Measurements from ENCODE around the gene MEOX2. TPM values are rescaled to one million over a fixed set of nuclear protein-coding genes. Genes with fewer than 3 reads are reported as not detected.
A peak's percentile ranks its signal among the peaks of the same experiment; 100 is the strongest.

MEOX2 gene
- total RNA-seq = 58.7 TPM
- polyA plus RNA-seq (ENCODE audit: insufficient read depth in 1 of 8, insufficient read length in 8 of 8, low replicate concordance in 1 of 8) = 100 to 1,000 TPM in 2 of 8 donors, 10 to 100 TPM in 6; 42.8 to 125 (median 68.8) TPM
- long read RNA-seq, donor 1, transcript MEOX2-201 (3 exons, 2,500 nt) = major isoform, 12 of 12 reads
- long read RNA-seq, donor 1, partial matches to known transcripts = 0 of 12 reads
- long read RNA-seq, donor 1, other reads (novel, unspliced or antisense) = 0 of 12 reads
- long read RNA-seq, donor 2 = 0 reads
- long read RNA-seq, donor 3, transcript MEOX2-201 (3 exons, 2,500 nt) = major isoform, 16 of 23 reads
- long read RNA-seq, donor 3, partial matches to known transcripts = 7 of 23 reads
- long read RNA-seq, donor 3, other reads (novel, unspliced or antisense) = 0 of 23 reads
- long read RNA-seq, donor 4, transcript MEOX2-201 (3 exons, 2,500 nt) = major isoform, 9 of 18 reads
- long read RNA-seq, donor 4, partial matches to known transcripts = 9 of 18 reads
- long read RNA-seq, donor 4, other reads (novel, unspliced or antisense) = 0 of 18 reads
- long read RNA-seq, donor 5, transcript MEOX2-201 (3 exons, 2,500 nt) = major isoform, 76 of 119 reads
- long read RNA-seq, donor 5, partial matches to known transcripts = 43 of 119 reads
- long read RNA-seq, donor 5, other reads (novel, unspliced or antisense) = 0 of 119 reads
- long read RNA-seq, donor 6, transcript MEOX2-201 (3 exons, 2,500 nt) = major isoform, 18 of 26 reads
- long read RNA-seq, donor 6, partial matches to known transcripts = 8 of 26 reads
- long read RNA-seq, donor 6, other reads (novel, unspliced or antisense) = 0 of 26 reads
- long read RNA-seq, donor 7, transcript MEOX2-201 (3 exons, 2,500 nt) = major isoform, 33 of 41 reads
- long read RNA-seq, donor 7, partial matches to known transcripts = 8 of 41 reads
- long read RNA-seq, donor 7, other reads (novel, unspliced or antisense) = 0 of 41 reads
- long read RNA-seq, donor 8, transcript MEOX2-201 (3 exons, 2,500 nt) = major isoform, 37 of 54 reads
- long read RNA-seq, donor 8, partial matches to known transcripts = 17 of 54 reads
- long read RNA-seq, donor 8, other reads (novel, unspliced or antisense) = 0 of 54 reads
- long read RNA-seq, donor 9, transcript MEOX2-201 (3 exons, 2,500 nt) = major isoform, 13 of 38 reads
- long read RNA-seq, donor 9, partial matches to known transcripts = 25 of 38 reads
- long read RNA-seq, donor 9, other reads (novel, unspliced or antisense) = 0 of 38 reads
- long read RNA-seq, donor 10, transcript MEOX2-201 (3 exons, 2,500 nt) = major isoform, 42 of 74 reads
- long read RNA-seq, donor 10, partial matches to known transcripts = 32 of 74 reads
- long read RNA-seq, donor 10, other reads (novel, unspliced or antisense) = 0 of 74 reads
- long read RNA-seq, donor 11, transcript MEOX2-201 (3 exons, 2,500 nt) = major isoform, 17 of 28 reads
- long read RNA-seq, donor 11, partial matches to known transcripts = 11 of 28 reads
- long read RNA-seq, donor 11, other reads (novel, unspliced or antisense) = 0 of 28 reads

DNA sequence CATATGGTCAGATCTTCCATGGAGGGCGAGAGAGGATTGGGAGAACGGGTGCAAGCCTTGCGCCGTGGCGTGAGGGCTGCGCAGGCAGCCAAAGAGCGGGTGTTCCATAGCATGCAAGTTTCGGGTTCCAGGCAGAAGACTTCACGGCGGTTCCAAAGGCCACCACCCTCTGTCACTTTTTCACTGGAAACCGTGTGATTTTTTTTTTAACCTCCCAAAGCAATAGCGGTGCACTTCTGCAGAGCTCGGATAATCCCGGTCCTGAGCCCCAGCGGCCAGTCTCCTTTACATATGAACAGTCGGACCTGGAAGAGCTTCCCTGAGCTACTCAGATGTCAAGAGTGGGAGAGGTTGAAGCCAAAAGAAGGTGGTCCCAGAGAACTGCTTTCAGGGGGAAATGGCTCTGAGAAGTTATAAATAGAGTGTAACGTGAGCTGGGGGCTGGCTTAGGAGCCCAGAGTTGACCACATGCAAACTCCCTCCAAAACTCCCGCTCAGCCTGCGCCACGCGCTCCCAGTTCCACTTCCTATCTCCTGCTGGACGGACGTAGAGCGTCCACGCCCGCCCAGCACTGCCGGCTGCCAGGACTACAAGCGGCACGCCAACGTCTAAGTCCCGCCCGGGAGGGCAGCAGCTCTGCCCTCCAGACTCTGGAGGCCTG, at the start of gene MEOX2:
TSS of gene MEOX2 (minus strand) at position 389 of the 662 bp plus-strand sequence. CDS start at position 108, 281 bp downstream.
- peak within 1 kb of the TSS; percentile 95 for H3K27ac ChIP-seq (ENCODE audit: low read length)
- peaks cover 39% of the 10 kb centered on the region for H3K27me3 ChIP-seq (ENCODE audit: control insufficient read depth, insufficient read depth, low read length)
- H3K36me3 ChIP-seq (ENCODE audit: control insufficient read depth, insufficient read depth, low read length) = no peaks in the 10 kb centered on the region
- DNase-seq = peak; percentile 100
- WGBS (ENCODE audit: insufficient coverage) = 0% methylated on average over 25 of the region's 32 CpGs
- H3K4me3 ChIP-seq (ENCODE audit: low read length) = peak within 1 kb of the TSS; percentile 77
- no peaks in the 10 kb centered on the region for H3K9me3 ChIP-seq (replicated peaks; ENCODE audit: control insufficient read depth, low read depth, low read length)
- H3K4me1 ChIP-seq (ENCODE audit: control insufficient read depth, insufficient read depth, low read length) = peaks cover 20% of the 10 kb centered on the region

DNA sequence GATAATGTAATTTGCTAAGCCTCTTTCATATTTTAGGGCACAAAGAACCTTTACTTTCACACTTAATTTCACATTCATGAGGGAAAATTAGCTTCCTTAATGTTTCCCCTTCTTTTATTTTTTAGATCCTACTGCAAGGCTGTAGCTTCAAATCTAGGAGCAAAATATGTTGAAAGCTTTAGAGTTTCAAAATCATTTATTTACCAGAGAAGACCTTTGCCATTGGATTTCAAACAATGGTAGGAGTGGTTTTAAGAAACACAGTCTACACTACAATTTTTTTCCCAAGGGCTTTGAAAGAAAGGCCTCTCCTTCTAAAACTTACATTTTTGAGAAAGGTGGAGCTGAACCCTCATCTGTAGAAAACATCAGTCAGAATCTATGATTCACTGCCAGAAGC, 43.3 kb upstream of the MEOX2 start:
- no peaks in the 10 kb centered on the region for H3K4me1 ChIP-seq (ENCODE audit: control insufficient read depth, insufficient read depth, low read length)
- no peak overlapping the region for H3K4me3 ChIP-seq (ENCODE audit: low read length)
- no peaks in the 10 kb centered on the region for H3K27me3 ChIP-seq (ENCODE audit: control insufficient read depth, insufficient read depth, low read length)
- no peak overlapping the region for H3K27ac ChIP-seq (ENCODE audit: low read length)
- no peaks in the 10 kb centered on the region for H3K9me3 ChIP-seq (replicated peaks; ENCODE audit: control insufficient read depth, low read depth, low read length)
- no peak for DNase-seq
- H3K36me3 ChIP-seq (ENCODE audit: control insufficient read depth, insufficient read depth, low read length) = no peaks in the 10 kb centered on the region

DNA sequence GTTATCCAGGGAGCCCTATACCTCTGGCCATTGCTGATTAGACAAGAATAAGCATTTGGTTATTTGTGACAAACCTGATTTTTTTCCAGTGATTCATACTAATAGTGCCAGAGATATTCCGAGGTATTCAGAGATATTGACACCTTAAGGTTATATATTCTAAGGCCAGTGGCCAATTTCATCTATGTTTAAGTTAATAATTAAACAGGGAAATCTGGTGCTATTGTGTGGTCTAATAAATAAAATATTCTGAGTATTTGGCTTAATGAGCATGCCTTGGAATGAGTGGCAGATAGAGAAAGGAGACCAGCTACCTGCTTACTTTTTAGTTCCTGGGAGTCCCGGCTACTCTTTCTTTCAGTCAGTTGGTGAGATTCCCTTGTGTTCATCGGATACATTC, 38.6 kb upstream of the MEOX2 start:
- DNase-seq = no peak
- H3K4me1 ChIP-seq (ENCODE audit: control insufficient read depth, insufficient read depth, low read length) = peaks cover 4% of the 10 kb centered on the region
- no CpG with 5 or more reads among the region's 3 CpGs for WGBS (ENCODE audit: insufficient coverage)

DNA sequence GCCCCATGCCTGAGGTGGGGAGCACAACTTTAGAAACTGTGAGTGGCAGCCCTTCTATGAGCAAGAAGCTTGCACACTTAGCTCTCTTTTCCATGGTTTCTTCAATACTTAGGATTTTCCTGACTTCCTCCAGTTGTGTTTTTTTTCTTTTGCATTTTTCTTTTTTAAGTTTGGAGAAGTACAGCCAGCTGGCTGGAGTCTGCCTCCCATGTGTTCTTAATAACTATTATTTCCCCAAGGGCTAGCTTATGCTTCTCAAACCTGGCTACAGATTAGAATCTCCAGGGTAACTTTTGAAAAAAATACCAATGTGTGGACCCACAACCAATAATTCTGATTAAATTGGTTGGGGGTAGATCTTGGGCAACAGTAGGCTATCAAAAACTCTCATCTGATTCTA, 37.4 kb upstream of the MEOX2 start:
- H3K36me3 ChIP-seq (ENCODE audit: control insufficient read depth, insufficient read depth, low read length) = no peaks in the 10 kb centered on the region
- peak overlapping the region; percentile 50 for H3K27ac ChIP-seq (ENCODE audit: low read length)
- H3K9me3 ChIP-seq (replicated peaks; ENCODE audit: control insufficient read depth, low read depth, low read length) = no peaks in the 10 kb centered on the region
- DNase-seq = peak; percentile 80
- H3K4me1 ChIP-seq (ENCODE audit: control insufficient read depth, insufficient read depth, low read length) = peaks cover 4% of the 10 kb centered on the region
- no peak overlapping the region for H3K4me3 ChIP-seq (ENCODE audit: low read length)
- H3K27me3 ChIP-seq (ENCODE audit: control insufficient read depth, insufficient read depth, low read length) = no peaks in the 10 kb centered on the region

More for the DNA sequence above, 38.6 kb upstream of the MEOX2 start:
- no peak overlapping the region for H3K27ac ChIP-seq (ENCODE audit: low read length)
- H3K4me3 ChIP-seq (ENCODE audit: low read length) = no peak overlapping the region
- H3K36me3 ChIP-seq (ENCODE audit: control insufficient read depth, insufficient read depth, low read length) = no peaks in the 10 kb centered on the region
- H3K27me3 ChIP-seq (ENCODE audit: control insufficient read depth, insufficient read depth, low read length) = no peaks in the 10 kb centered on the region
- H3K9me3 ChIP-seq (replicated peaks; ENCODE audit: control insufficient read depth, low read depth, low read length) = no peaks in the 10 kb centered on the region

DNA sequence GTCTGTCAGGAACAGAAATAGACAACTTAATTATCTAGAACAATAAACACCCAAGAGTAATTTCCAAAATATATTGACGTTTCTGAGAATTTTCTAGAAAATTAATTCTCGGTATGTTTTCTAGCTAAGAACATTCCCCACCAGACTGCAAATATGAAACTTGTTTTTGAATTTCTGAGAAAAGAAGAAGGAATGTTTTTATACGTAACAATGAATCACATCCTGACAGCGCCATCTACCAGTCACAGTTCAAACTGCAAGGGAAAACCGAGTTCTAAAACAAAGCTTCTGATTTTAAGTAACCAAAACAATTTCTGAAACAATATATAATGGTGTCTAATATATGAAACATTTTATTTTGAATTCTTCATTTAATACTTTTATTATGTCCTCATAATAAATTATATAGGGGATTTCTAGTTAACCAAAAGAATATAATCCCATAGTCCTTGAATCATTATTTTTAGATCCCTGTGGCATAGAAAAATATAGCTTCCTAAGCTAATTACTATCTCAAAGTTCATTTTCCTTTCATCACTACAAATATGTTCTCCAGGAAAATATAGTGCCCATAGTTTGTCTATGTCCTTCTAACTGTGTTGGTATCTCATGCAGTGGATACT, 34.5 kb upstream of the MEOX2 start:
- Histone ChIP-seq H3K27me3 (ENCODE audit: control insufficient read depth, insufficient read depth, low read length) (no peaks in the 10 kb centered on the region), H3K36me3 (ENCODE audit: control insufficient read depth, insufficient read depth, low read length) (no peaks in the 10 kb centered on the region), H3K27ac (ENCODE audit: low read length) (no peak overlapping the region), H3K9me3 (replicated peaks; ENCODE audit: control insufficient read depth, low read depth, low read length) (no peaks in the 10 kb centered on the region), H3K4me1 (ENCODE audit: control insufficient read depth, insufficient read depth, low read length) (peaks cover 4% of the 10 kb centered on the region), H3K4me3 (ENCODE audit: low read length) (no peak overlapping the region)
- whole genome bisulfite sequencing (ENCODE audit: insufficient coverage) = no CpG with 5 or more reads among the region's 5 CpGs
- DNase-seq = no peak

DNA sequence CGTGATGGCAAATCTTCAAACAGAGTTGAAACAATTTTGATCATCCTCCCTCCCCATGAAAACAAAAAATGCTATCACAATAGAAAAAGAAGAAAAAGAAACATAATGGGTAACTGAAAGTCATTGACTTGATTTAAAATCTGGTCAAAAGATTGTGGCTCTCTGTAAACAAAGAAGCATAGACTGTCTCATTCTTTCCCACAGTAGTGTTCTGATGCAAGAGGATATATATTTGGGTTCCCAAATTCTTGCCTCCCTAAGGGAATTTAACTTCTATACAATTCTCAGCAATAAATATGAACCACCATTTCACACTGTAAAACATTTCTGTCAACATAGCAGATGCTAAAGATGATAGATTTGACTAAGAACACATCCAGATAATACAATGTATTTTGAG, 32.8 kb upstream of the MEOX2 start:
- no peak overlapping the region for H3K27ac ChIP-seq (ENCODE audit: low read length)
- H3K9me3 ChIP-seq (replicated peaks; ENCODE audit: control insufficient read depth, low read depth, low read length) = no peaks in the 10 kb centered on the region
- H3K4me1 ChIP-seq (ENCODE audit: control insufficient read depth, insufficient read depth, low read length) = peaks cover 4% of the 10 kb centered on the region
- no peak overlapping the region for H3K4me3 ChIP-seq (ENCODE audit: low read length)
- no peaks in the 10 kb centered on the region for H3K36me3 ChIP-seq (ENCODE audit: control insufficient read depth, insufficient read depth, low read length)
- no peaks in the 10 kb centered on the region for H3K27me3 ChIP-seq (ENCODE audit: control insufficient read depth, insufficient read depth, low read length)
- peak; percentile 76 for DNase-seq
- no CpG with 5 or more reads among the region's 1 CpG for WGBS (ENCODE audit: insufficient coverage)

DNA sequence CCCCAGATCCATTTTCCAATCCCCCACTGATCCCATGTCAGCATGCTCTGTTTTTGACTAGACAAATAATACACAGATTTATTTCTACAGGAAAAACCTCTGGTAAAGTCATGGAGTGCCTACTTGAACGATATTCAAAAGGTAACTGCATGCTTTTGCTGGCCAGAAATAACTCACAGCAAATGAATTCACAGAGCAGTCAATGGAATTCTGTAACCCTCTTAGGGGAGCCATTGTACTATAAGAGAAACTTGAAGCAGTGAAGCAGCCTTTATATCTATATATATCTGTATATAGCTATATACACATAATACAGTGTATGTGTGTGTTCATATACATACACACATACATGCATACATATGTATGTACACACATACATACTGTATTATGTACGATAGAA, 29.0 kb upstream of the MEOX2 start:
- WGBS (ENCODE audit: insufficient coverage) = no CpG with 5 or more reads among the region's 2 CpGs

DNA sequence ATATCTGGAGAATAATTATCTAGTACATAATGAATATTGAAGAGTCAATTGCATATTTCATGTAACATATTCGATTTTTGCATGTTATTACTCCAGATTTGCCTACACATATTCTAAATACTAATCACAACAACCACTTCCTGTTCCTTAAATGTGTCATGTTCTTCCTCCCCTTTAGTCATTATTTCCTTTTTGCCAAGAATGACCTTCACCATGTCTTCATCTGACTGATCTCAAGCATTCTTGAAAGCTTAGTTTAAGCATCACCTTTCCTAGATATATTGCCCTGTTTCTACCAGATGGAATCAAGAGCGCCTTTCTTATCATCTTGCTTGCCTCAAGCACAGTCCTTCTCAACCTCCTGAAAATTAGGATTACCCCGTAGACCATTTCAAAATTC, 23.5 kb upstream of the MEOX2 start:
- Histone ChIP-seq H3K27ac (ENCODE audit: low read length) (no peak overlapping the region), H3K4me1 (ENCODE audit: control insufficient read depth, insufficient read depth, low read length) (no peaks in the 10 kb centered on the region), H3K4me3 (ENCODE audit: low read length) (no peak overlapping the region), H3K36me3 (ENCODE audit: control insufficient read depth, insufficient read depth, low read length) (no peaks in the 10 kb centered on the region), H3K27me3 (ENCODE audit: control insufficient read depth, insufficient read depth, low read length) (no peaks in the 10 kb centered on the region), H3K9me3 (replicated peaks; ENCODE audit: control insufficient read depth, low read depth, low read length) (no peaks in the 10 kb centered on the region)
- 100% methylated on average over 1 of the region's 3 CpGs for WGBS (ENCODE audit: insufficient coverage)
- no peak for DNase-seq

More for the DNA sequence above, 29.0 kb upstream of the MEOX2 start:
- H3K27me3 ChIP-seq (ENCODE audit: control insufficient read depth, insufficient read depth, low read length) = no peaks in the 10 kb centered on the region
- no peak overlapping the region for H3K4me3 ChIP-seq (ENCODE audit: low read length)
- no peaks in the 10 kb centered on the region for H3K36me3 ChIP-seq (ENCODE audit: control insufficient read depth, insufficient read depth, low read length)
- no peaks in the 10 kb centered on the region for H3K9me3 ChIP-seq (replicated peaks; ENCODE audit: control insufficient read depth, low read depth, low read length)
- no peak overlapping the region for H3K27ac ChIP-seq (ENCODE audit: low read length)
- DNase-seq = peak; percentile 77
- no peaks in the 10 kb centered on the region for H3K4me1 ChIP-seq (ENCODE audit: control insufficient read depth, insufficient read depth, low read length)

DNA sequence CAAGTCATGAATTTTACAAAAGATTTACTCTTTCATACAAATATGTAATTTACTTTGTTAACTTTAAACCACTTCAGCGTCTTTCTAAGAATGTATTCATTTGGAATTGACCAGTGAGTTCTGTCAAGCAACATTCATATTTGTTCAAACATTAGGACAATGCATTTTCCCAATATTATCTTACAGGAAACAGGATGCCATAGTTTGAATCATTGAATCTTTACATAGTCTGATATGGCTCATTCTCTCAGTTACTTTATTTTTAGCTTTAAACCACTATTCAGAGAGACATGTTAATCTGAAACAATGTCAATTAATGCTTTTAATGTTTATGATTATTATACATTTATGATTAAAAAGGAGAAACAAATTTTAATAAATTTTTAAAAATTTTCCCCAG, 21.1 kb upstream of the MEOX2 start:
- Histone ChIP-seq H3K9me3 (replicated peaks; ENCODE audit: control insufficient read depth, low read depth, low read length) (no peaks in the 10 kb centered on the region), H3K4me3 (ENCODE audit: low read length) (no peak overlapping the region), H3K36me3 (ENCODE audit: control insufficient read depth, insufficient read depth, low read length) (no peaks in the 10 kb centered on the region), H3K4me1 (ENCODE audit: control insufficient read depth, insufficient read depth, low read length) (no peaks in the 10 kb centered on the region), H3K27ac (ENCODE audit: low read length) (no peak overlapping the region), H3K27me3 (ENCODE audit: control insufficient read depth, insufficient read depth, low read length) (no peaks in the 10 kb centered on the region)
- WGBS (ENCODE audit: insufficient coverage) = no CpG with 5 or more reads among the region's 1 CpG
- DNase-seq = no peak

All from muscle of leg (tissue), 16 donors.